H1 (cell line): ENCODE data around the gene BAIAP2. TPM values are rescaled to one million over a fixed set of nuclear protein-coding genes. Genes with fewer than 3 reads are reported as not detected.

ENCODE experiments used
- CTCF ChIA-PET: fragments of 300-600 bp; sonication (Branson Sonifier 250); formaldehyde crosslinking; loops from one replicate; lab custom pipeline; 2021; ENCODE audit not compliant: partially characterized antibody; lab: Charles Lee
- POLR2A ChIA-PET: fragments of 300-600 bp; sonication (Branson Sonifier 250); formaldehyde crosslinking; loops from one replicate; lab custom pipeline; 2021; ENCODE audit warnings: inconsistent platforms; ENCODE audit not compliant: partially characterized antibody; lab: Charles Lee
- DNase-seq, 2 experiments: peaks; one replicate each; pipeline versions ENCODE4 v3.0.0 to v3.0.0-alpha.2; 2010 to 2022; ENCODE audit warnings: low spot score in 2 of 2, low read depth in 1 of 2, mixed read lengths in 1 of 2
- FAIRE-seq: peaks from 2 replicates; lab custom pipeline; 2011; peaks lifted over from hg19 to GRCh38; lab: Jason Lieb, UNC
- H2AFZ ChIP-seq: 2 replicates; pipeline ENCODE4 v1.8.1; 2012; ENCODE audit warnings: low read length, inconsistent platforms
- H2AK5ac ChIP-seq: 2 replicates; pipeline ENCODE4 v1.6.1; 2013; ENCODE audit warnings: low read depth, low read length
- H2BK120ac ChIP-seq: replicated peaks from 2 replicates; pipeline ENCODE3; 2013; ENCODE audit warnings: low read depth, low read length, inconsistent platforms
- H2BK12ac ChIP-seq: 2 replicates; pipeline ENCODE4 v1.6.1; 2013; ENCODE audit warnings: low read depth, low read length
- H2BK15ac ChIP-seq: 2 replicates; pipeline ENCODE4 v1.6.1; 2013; ENCODE audit warnings: low read length
- H2BK20ac ChIP-seq: 2 replicates; pipeline ENCODE4 v1.6.1; 2013; ENCODE audit warnings: low read length
- H2BK5ac ChIP-seq: 2 replicates; pipeline ENCODE4 v1.6.1; 2013; ENCODE audit warnings: low read depth, low read length
- H3K14ac ChIP-seq: 2 replicates; pipeline ENCODE4 v1.6.1; 2013; ENCODE audit warnings: inconsistent platforms; ENCODE audit not compliant: insufficient read length
- H3K18ac ChIP-seq: 2 replicates; pipeline ENCODE4 v1.6.1; 2013; ENCODE audit warnings: low read length; ENCODE audit errors: extremely low read depth
- H3K23ac ChIP-seq: 2 replicates; pipeline ENCODE4 v1.6.1; 2013; ENCODE audit warnings: inconsistent platforms; ENCODE audit not compliant: insufficient read length
- H3K23me2 ChIP-seq: 2 replicates; pipeline ENCODE4 v1.6.1; 2013; ENCODE audit warnings: low read depth, low read length
- H3K27ac ChIP-seq: 2 replicates; pipeline ENCODE4 v1.6.1; 2011; ENCODE audit warnings: low read depth, low read length, inconsistent platforms
- H3K27me3 ChIP-seq, 4 experiments: replicated peaks in 1 of 4; 1 replicate in 1 of 4; 2 replicates in 3 of 4; pipeline versions ENCODE4 v1.6.1 to v1.8.1; 2011 to 2013; ENCODE audit warnings: low read length in 3 of 4, mild to moderate bottlenecking in 3 of 4, inconsistent platforms in 2 of 4, mixed read lengths in 2 of 4, moderate library complexity in 1 of 4; ENCODE audit not compliant: control insufficient read depth in 3 of 4, insufficient read depth in 3 of 4; ENCODE audit errors: extremely low read depth in 1 of 4
- H3K36me3 ChIP-seq, 4 experiments: 2 replicates each; pipeline versions ENCODE4 v1.6.1 to v1.8.1; 2011 to 2013; ENCODE audit warnings: mild to moderate bottlenecking in 4 of 4, low read length in 3 of 4, moderate library complexity in 2 of 4, control low read depth in 1 of 4, inconsistent platforms in 1 of 4; ENCODE audit not compliant: insufficient read depth in 4 of 4, control insufficient read depth in 2 of 4
- H3K4ac ChIP-seq: replicated peaks from 2 replicates; pipeline ENCODE3; 2013; ENCODE audit warnings: low read length, low read depth, mixed read lengths, inconsistent platforms; ENCODE audit not compliant: insufficient read length
- H3K4me1 ChIP-seq, 4 experiments: replicated peaks in 1 of 4; 1 replicate in 1 of 4; 2 replicates in 3 of 4; pipeline versions ENCODE4 v1.6.1 to v1.8.1; 2011 to 2013; ENCODE audit warnings: low read length in 3 of 4, inconsistent platforms in 2 of 4, mixed read lengths in 1 of 4; ENCODE audit not compliant: insufficient read depth in 4 of 4, control insufficient read depth in 3 of 4
- H3K4me2 ChIP-seq, 2 experiments: 2 replicates each; pipeline versions ENCODE4 v1.6.1 to v1.8.1; 2011 to 2013; ENCODE audit warnings: low read depth in 2 of 2, low read length in 2 of 2, control low read depth in 1 of 2, inconsistent platforms in 1 of 2, mild to moderate bottlenecking in 1 of 2; ENCODE audit not compliant: insufficient read depth in 1 of 2
- H3K4me3 ChIP-seq, 4 experiments: fragments of 200-600, 300-600 bp in 1 of 4; sonication (generic), shearing (Covaris generic), sonication (Bioruptor Twin) in 1 of 4; 2 replicates each; pipeline versions ENCODE4 v1.5.1 to v1.8.1; 2011 to 2016; ENCODE audit warnings: low read length in 4 of 4, low read depth in 3 of 4, control low read depth in 2 of 4, inconsistent platforms in 2 of 4, mild to moderate bottlenecking in 2 of 4, mixed read lengths in 1 of 4, moderate library complexity in 1 of 4; ENCODE audit not compliant: insufficient read depth in 2 of 4; ENCODE audit errors: extremely low read depth in 1 of 4
- H3K56ac ChIP-seq: replicated peaks from 2 replicates; pipeline ENCODE3; 2013; ENCODE audit warnings: low read depth, mild to moderate bottlenecking, mixed read lengths, low read length, inconsistent platforms; ENCODE audit not compliant: insufficient read length
- H3K79me1 ChIP-seq: 2 replicates; pipeline ENCODE4 v1.6.1; 2013; ENCODE audit warnings: low read depth, low read length, control low read depth
- H3K79me2 ChIP-seq, 2 experiments: 2 replicates each; pipeline versions ENCODE4 v1.6.1 to v1.8.1; 2012 to 2013; ENCODE audit warnings: low read length in 2 of 2, mild to moderate bottlenecking in 2 of 2, inconsistent platforms in 1 of 2; ENCODE audit not compliant: insufficient read depth in 2 of 2, control insufficient read depth in 1 of 2
- H3K9ac ChIP-seq, 4 experiments: replicated peaks in 1 of 4; 1 replicate in 1 of 4; 2 replicates in 3 of 4; pipeline versions ENCODE4 v1.6.1 to v1.8.1; 2011 to 2013; ENCODE audit warnings: low read depth in 3 of 4, low read length in 3 of 4, control low read depth in 2 of 4, mild to moderate bottlenecking in 2 of 4, moderate library complexity in 2 of 4, inconsistent platforms in 1 of 4; ENCODE audit errors: extremely low read depth in 1 of 4
- H3K9me3 ChIP-seq, 2 experiments: 2 replicates each; pipeline versions ENCODE4 v1.6.1 to v1.8.1; 2012 to 2013; ENCODE audit warnings: mild to moderate bottlenecking in 2 of 2, moderate library complexity in 2 of 2, control low read depth in 1 of 2, inconsistent platforms in 1 of 2, low read depth in 1 of 2, low read length in 1 of 2, mixed read lengths in 1 of 2; ENCODE audit not compliant: insufficient read depth in 2 of 2
- H4K20me1 ChIP-seq, 2 experiments: replicated peaks in 1 of 2; 2 replicates each; pipeline versions ENCODE3 to v1.8.1; 2011 to 2013; ENCODE audit warnings: inconsistent platforms in 2 of 2, low read length in 2 of 2, mild to moderate bottlenecking in 1 of 2; ENCODE audit not compliant: insufficient read depth in 2 of 2, control insufficient read depth in 1 of 2
- H4K5ac ChIP-seq: 2 replicates; pipeline ENCODE4 v1.6.1; 2013; ENCODE audit warnings: low read length, low read depth, mixed read lengths, inconsistent platforms; ENCODE audit not compliant: insufficient read length
- H4K8ac ChIP-seq: 2 replicates; pipeline ENCODE4 v1.8.0; 2013; ENCODE audit warnings: mild to moderate bottlenecking, moderate library complexity, low read length, inconsistent platforms; ENCODE audit not compliant: insufficient read depth; ENCODE audit errors: extremely low read depth
- H4K91ac ChIP-seq: replicated peaks from 2 replicates; pipeline ENCODE3; 2013; ENCODE audit warnings: low read length, mixed read lengths, inconsistent platforms; ENCODE audit not compliant: insufficient read length
- ASH2L ChIP-seq: fragments of 200-600, 300-600 bp; sonication (generic); IDR thresholded peaks from one replicate; pipeline ENCODE4 v1.7.1; 2017; ENCODE audit warnings: low read length
- CEBPB ChIP-seq: IDR thresholded peaks from 2 replicates; pipeline ENCODE4 v1.6.1; 2012; ENCODE audit warnings: low read depth, low read length
- CHD2 ChIP-seq: IDR thresholded peaks from 2 replicates; pipeline ENCODE4 v1.6.1; 2012; ENCODE audit warnings: low read length, improper control_type of control experiment
- CTCF ChIP-seq, 3 experiments: IDR thresholded peaks; 1 replicate in 2 of 3; 2 replicates in 1 of 3; pipeline versions ENCODE4 v1.5.1 to v1.6.1; 2011; ENCODE audit warnings: low read length in 3 of 3, mild to moderate bottlenecking in 3 of 3, inconsistent platforms in 2 of 3, low read depth in 1 of 3, moderate library complexity in 1 of 3; ENCODE audit not compliant: insufficient read depth in 1 of 3; ENCODE audit errors: control extremely low read depth in 1 of 3
- EGR1 ChIP-seq: IDR thresholded peaks from 2 replicates; pipeline ENCODE4 v1.6.1; 2011; ENCODE audit warnings: low read depth, low read length, borderline replicate concordance
- JUND ChIP-seq: IDR thresholded peaks from 2 replicates; pipeline ENCODE4 v1.6.1; 2011; ENCODE audit warnings: mild to moderate bottlenecking, improper control_type of control experiment, low read length
- MAX ChIP-seq: IDR thresholded peaks from 2 replicates; pipeline ENCODE4 v1.6.1; 2012; ENCODE audit warnings: inconsistent platforms
- POLR2A ChIP-seq, 2 experiments: IDR thresholded peaks; 1 replicate in 1 of 2; 2 replicates in 1 of 2; pipeline ENCODE4 v1.6.1; 2011; ENCODE audit warnings: low read depth in 2 of 2, low read length in 2 of 2, mild to moderate bottlenecking in 2 of 2; ENCODE audit errors: control extremely low read depth in 1 of 2
- TAF7 ChIP-seq: optimal IDR thresholded peaks from 2 replicates; pipeline ENCODE3; 2011; ENCODE audit warnings: low read depth, mild to moderate bottlenecking, inconsistent platforms, low read length, moderate library complexity, borderline replicate concordance
- TEAD4 ChIP-seq: IDR thresholded peaks from 2 replicates; pipeline ENCODE4 v1.6.1; 2012; ENCODE audit warnings: low read depth, low read length, inconsistent platforms, mixed read lengths
- YY1 ChIP-seq: IDR thresholded peaks from 2 replicates; pipeline ENCODE4 v1.6.1; 2011; ENCODE audit warnings: low read depth, mild to moderate bottlenecking, low read length
- ZNF274 ChIP-seq: IDR thresholded peaks from 2 replicates; pipeline ENCODE4 v1.7.0; 2012; ENCODE audit warnings: low read length, borderline replicate concordance; ENCODE audit errors: extremely low read depth
- WGBS, 2 experiments: shearing (Covaris generic) in 1 of 2; methylation state at CpG; one replicate each; pipeline versions ENCODE4 v1.1.6 to v1.1.7; 2013 to 2015; ENCODE audit warnings: low lambda C conversion rate in 2 of 2, mixed read lengths in 2 of 2, inconsistent platforms in 1 of 2, low coverage in 1 of 2, missing lambda C conversion rate in 1 of 2; ENCODE audit not compliant: insufficient replicate concordance in 2 of 2, insufficient coverage in 1 of 2, insufficient read length in 1 of 2; ENCODE audit errors: extremely low coverage in 1 of 2, missing lambda C conversion rate in 1 of 2; 5-methylcytosine and 5-hydroxymethylcytosine counted together
- polyA plus RNA-seq, 7 experiments: library from polyadenylated mRNA; depleted of rRNA in 3 of 7; stranded (reverse) in 5 of 7; unstranded in 2 of 7; fragments of >200 nt in 5 of 7; fragments of 200-250 nt in 2 of 7; gene quantifications; 1 replicate in 5 of 7; 2 replicates in 1 of 7; 4 replicates in 1 of 7; pipeline versions ENCODE4 v1.2.1 to v1.2.3, GENCODE V29; 2011 to 2013; ENCODE audit warnings: missing spikeins in 2 of 7, mixed read lengths in 2 of 7
- total RNA-seq: library from RNA; stranded (reverse); fragmentation: NEBNext Ultra II Directional; extraction: Animal tissue kit (Norgen Biotek cat#: 25700); gene quantifications from 2 replicates; pipeline ENCODE4 v1.2.1, GENCODE V29; 2021

BAIAP2 gene
- total and polyA plus RNA-seq, 2 of the 8 experiments (the other 6 are each of a cell fraction or from before 2014, with no cell fraction given) = 10.0 to 22.8 TPM

- no peak within 1 kb of the TSS for H2BK120ac ChIP-seq
- no peak within 1 kb of the TSS for H2AFZ ChIP-seq
- DNase-seq (no peak), FAIRE-seq (no peak)
- peaks cover 11% of the 10 kb centered on the region for H3K23me2 ChIP-seq
- no peak within 1 kb of the TSS for H2AK5ac ChIP-seq
- ChIA-PET CTCF (interaction anchor here (1.3 kb wide), 1 partner anchor 35 kb away, joined by 4 read pairs; no protein-coding TSS in a partner anchor), POLR2A (no interaction called here)
- H3K9ac ChIP-seq = peak within 1 kb of the TSS in 1 of 4 experiments; percentile 29; a peak in 1 of 7 replicates
- H4K91ac ChIP-seq = peak within 1 kb of the TSS; percentile 40
- WGBS, 2 experiments = no CpG with 5 or more reads among the region's 62 CpGs
- no peaks in the 10 kb centered on the region; the same call in 1 of the 2 replicates for H3K79me1 ChIP-seq
- peaks cover 0 to 9% of the 10 kb centered on the region in 2 experiments for H4K20me1 ChIP-seq
- H4K5ac ChIP-seq = no peak within 1 kb of the TSS
- H3K27me3 ChIP-seq = peaks cover 0 to 7% (median 4%) of the 10 kb centered on the region in 4 experiments; a peak in 5 of 7 replicates
- no peaks in the 10 kb centered on the region; a peak in 1 of 8 replicates for H3K36me3 ChIP-seq
- H2BK5ac ChIP-seq = peak within 1 kb of the TSS; percentile 24; the same call in 1 of the 2 replicates
- H3K23ac ChIP-seq = no peak within 1 kb of the TSS
- H3K9me3 ChIP-seq = no peaks in the 10 kb centered on the region
- H3K4me3 ChIP-seq = peak within 1 kb of the TSS; percentile 40 to 55 (median 46)
- no peak within 1 kb of the TSS for H2BK12ac ChIP-seq
- no peak within 1 kb of the TSS for H2BK20ac ChIP-seq
- H2BK15ac ChIP-seq = peak within 1 kb of the TSS; percentile 46; the same call in 1 of the 2 replicates
- H3K18ac ChIP-seq = no peak within 1 kb of the TSS; the same call in 1 of the 2 replicates
- H3K27ac ChIP-seq = no peak within 1 kb of the TSS
- no peak within 1 kb of the TSS for H3K56ac ChIP-seq
- peak within 1 kb of the TSS; percentile 63 to 75; a peak in 3 of 4 replicates for H3K4me2 ChIP-seq
- peak within 1 kb of the TSS; percentile 85 for H4K8ac ChIP-seq
- H3K4ac ChIP-seq = peak within 1 kb of the TSS; percentile 78
- no peak within 1 kb of the TSS for H3K14ac ChIP-seq
- H3K79me2 ChIP-seq = peaks cover 0 to 4% of the 10 kb centered on the region in 2 experiments; a peak in 2 of 4 replicates
- H3K4me1 ChIP-seq = peaks cover 0 to 12% (median 3%) of the 10 kb centered on the region in 4 experiments; a peak in 4 of 7 replicates
- TF ChIP-seq YY1 = no peak
- no peak for TF ChIP-seq TEAD4
- no peak for TF ChIP-seq ASH2L
- TF ChIP-seq TAF7 = no peak
- no peak for TF ChIP-seq ZNF274
- no peak for TF ChIP-seq CEBPB
- no peak for TF ChIP-seq CHD2
- TF ChIP-seq MAX = no peak
- TF ChIP-seq POLR2A (IDR thresholded peaks at IDR 0.05; ENCODE audit: control extremely low read depth in 1 of 2, low read depth in 2 of 2, low read length in 2 of 2) = no peak
- no peak for TF ChIP-seq EGR1
- no peak for TF ChIP-seq JUND
- TF ChIP-seq CTCF (IDR thresholded peaks at IDR 0.05; ENCODE audit: control extremely low read depth in 1 of 3, insufficient read depth in 1 of 3, low read depth in 1 of 3, low read length in 3 of 3) = no peak
Observed at GRCh38 chr17:81166033-81166492, 131.1 kb downstream of the BAIAP2 start, which contains the start of gene AATK. Gene AATK (minus strand): TSS chr17:81166221. CDS start chr17:81165992, 229 bp downstream.
